DND-41 (cell line): ENCODE data around the gene PUM2.

Source experiments
- ATAC-seq: fragments of 200-7000 bp; cut with Tn5 transposase; 3 replicates; pipeline ENCODE4 v1.9.1; 2021; ENCODE audit warnings: low read depth; ENCODE audit not compliant: insufficient read depth
- DNase-seq: peaks from one replicate; pipeline ENCODE4 v3.0.0-alpha.2; 2020
- H2AFZ ChIP-seq: 2 replicates; pipeline ENCODE4 v1.6.0; 2012; ENCODE audit warnings: low read depth, low read length
- H3K27ac ChIP-seq: 2 replicates; pipeline ENCODE4 v1.5.1; 2012; ENCODE audit warnings: low read length, inconsistent platforms
- H3K27me3 ChIP-seq: fragments of 200-600 bp; sonication (generic); 2 replicates; pipeline ENCODE4 v1.6.0; 2012; ENCODE audit warnings: low read length, mild to moderate bottlenecking, inconsistent platforms; ENCODE audit not compliant: insufficient read depth, poor library complexity
- H3K36me3 ChIP-seq: 2 replicates; pipeline ENCODE4 v1.5.1; 2012; ENCODE audit warnings: low read length, inconsistent platforms; ENCODE audit not compliant: insufficient read depth
- H3K4me1 ChIP-seq: 2 replicates; pipeline ENCODE4 v1.5.1; 2012; ENCODE audit warnings: mild to moderate bottlenecking, low read length; ENCODE audit not compliant: insufficient read depth
- H3K4me2 ChIP-seq: 2 replicates; pipeline ENCODE4 v1.6.0; 2012; ENCODE audit warnings: mild to moderate bottlenecking, moderate library complexity, low read length, inconsistent platforms; ENCODE audit not compliant: insufficient read depth
- H3K4me3 ChIP-seq, 2 experiments: fragments of 200-600 bp in 1 of 2; shearing (Covaris generic) in 1 of 2; 2 replicates each; pipeline ENCODE4 v1.5.1; 2012 to 2016; ENCODE audit warnings: inconsistent platforms in 2 of 2, low read length in 2 of 2, mild to moderate bottlenecking in 2 of 2, low read depth in 1 of 2, moderate library complexity in 1 of 2
- H3K79me2 ChIP-seq: 2 replicates; pipeline ENCODE4 v1.6.0; 2012; ENCODE audit warnings: low read length, inconsistent platforms; ENCODE audit not compliant: insufficient read depth
- H3K9ac ChIP-seq: 2 replicates; pipeline ENCODE4 v1.6.0; 2012; ENCODE audit warnings: low read depth, mild to moderate bottlenecking, inconsistent platforms, low read length, moderate library complexity
- H3K9me3 ChIP-seq: 2 replicates; pipeline ENCODE4 v1.5.1; 2012; ENCODE audit warnings: low read length, moderate library complexity, mild to moderate bottlenecking, inconsistent platforms; ENCODE audit not compliant: insufficient read depth, severe bottlenecking
- H4K20me1 ChIP-seq: 2 replicates; pipeline ENCODE4 v1.6.0; 2012; ENCODE audit warnings: low read length; ENCODE audit not compliant: insufficient read depth
- EZH2 ChIP-seq: IDR thresholded peaks from 3 replicates; pipeline ENCODE4 v1.6.1; 2012; ENCODE audit warnings: borderline replicate concordance, low read depth, mild to moderate bottlenecking, moderate library complexity, low read length, inconsistent platforms; ENCODE audit not compliant: severe bottlenecking
- TF ChIP-seq, protein P1 (sequence below): IDR thresholded peaks from 2 replicates; pipeline ENCODE4 v1.5.1; 2012; ENCODE audit warnings: borderline replicate concordance, low read length, moderate library complexity, mild to moderate bottlenecking; ENCODE audit not compliant: poor library complexity, severe bottlenecking; ENCODE audit errors: extremely low read depth

The PUM2 gene

DNA sequence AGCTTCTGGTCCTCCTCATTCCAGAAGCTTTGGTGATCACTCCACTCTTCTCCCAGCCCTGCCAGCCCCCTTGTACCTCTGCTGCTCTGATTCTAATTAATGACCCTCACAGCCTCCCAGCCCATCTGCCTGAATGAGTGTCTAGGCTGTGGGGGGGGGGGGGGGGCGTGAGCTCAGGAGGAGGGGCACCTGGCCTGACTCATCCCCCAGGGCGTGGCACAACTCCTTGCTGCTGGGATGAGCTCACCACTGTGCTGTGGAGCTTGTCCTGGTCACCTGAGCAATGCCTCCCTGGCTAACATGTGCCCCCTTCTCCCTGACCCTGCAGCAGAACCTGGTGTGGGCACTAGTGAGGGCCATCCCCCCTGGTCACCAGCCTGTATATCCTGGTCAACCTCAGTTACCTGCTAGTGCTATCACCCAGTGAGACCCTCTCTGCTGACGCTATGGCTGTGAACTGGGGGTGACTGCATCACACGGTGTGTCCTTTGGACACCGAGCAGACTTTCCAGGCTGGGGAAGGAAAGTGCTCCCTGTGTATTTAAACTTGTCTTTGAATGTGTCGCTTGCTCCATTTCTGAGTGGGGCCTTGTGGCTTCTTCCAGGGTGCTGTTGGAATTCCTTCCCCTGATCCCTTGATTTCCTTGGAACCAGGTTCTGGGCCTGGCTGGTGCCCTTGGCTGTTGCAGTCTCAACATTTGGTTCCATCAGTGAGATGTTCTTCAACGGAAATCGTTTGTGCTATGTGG is 41.5 kb upstream of the PUM2 start:
- no peak overlapping the region for H3K4me2 ChIP-seq
- DNase-seq, result no peak
- H3K27me3 ChIP-seq, result no peaks in the 10 kb centered on the region
- H3K27ac ChIP-seq, result no peak overlapping the region
- H3K4me3 ChIP-seq, result no peak overlapping the region
- no peak overlapping the region for H2AFZ ChIP-seq
- ATAC-seq, result no peak; the same call in 2 of the 3 replicates
- H3K4me1 ChIP-seq, result no peaks in the 10 kb centered on the region
- H3K9ac ChIP-seq, result no peak overlapping the region
- H3K36me3 ChIP-seq, result no peaks in the 10 kb centered on the region
- H3K9me3 ChIP-seq, result no peaks in the 10 kb centered on the region
- TF ChIP-seq, protein P1, sequence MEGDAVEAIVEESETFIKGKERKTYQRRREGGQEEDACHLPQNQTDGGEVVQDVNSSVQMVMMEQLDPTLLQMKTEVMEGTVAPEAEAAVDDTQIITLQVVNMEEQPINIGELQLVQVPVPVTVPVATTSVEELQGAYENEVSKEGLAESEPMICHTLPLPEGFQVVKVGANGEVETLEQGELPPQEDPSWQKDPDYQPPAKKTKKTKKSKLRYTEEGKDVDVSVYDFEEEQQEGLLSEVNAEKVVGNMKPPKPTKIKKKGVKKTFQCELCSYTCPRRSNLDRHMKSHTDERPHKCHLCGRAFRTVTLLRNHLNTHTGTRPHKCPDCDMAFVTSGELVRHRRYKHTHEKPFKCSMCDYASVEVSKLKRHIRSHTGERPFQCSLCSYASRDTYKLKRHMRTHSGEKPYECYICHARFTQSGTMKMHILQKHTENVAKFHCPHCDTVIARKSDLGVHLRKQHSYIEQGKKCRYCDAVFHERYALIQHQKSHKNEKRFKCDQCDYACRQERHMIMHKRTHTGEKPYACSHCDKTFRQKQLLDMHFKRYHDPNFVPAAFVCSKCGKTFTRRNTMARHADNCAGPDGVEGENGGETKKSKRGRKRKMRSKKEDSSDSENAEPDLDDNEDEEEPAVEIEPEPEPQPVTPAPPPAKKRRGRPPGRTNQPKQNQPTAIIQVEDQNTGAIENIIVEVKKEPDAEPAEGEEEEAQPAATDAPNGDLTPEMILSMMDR, result no peak
- TF ChIP-seq EZH2, result no peak
- no peaks in the 10 kb centered on the region for H3K79me2 ChIP-seq
- H4K20me1 ChIP-seq, result no peaks in the 10 kb centered on the region

DNA sequence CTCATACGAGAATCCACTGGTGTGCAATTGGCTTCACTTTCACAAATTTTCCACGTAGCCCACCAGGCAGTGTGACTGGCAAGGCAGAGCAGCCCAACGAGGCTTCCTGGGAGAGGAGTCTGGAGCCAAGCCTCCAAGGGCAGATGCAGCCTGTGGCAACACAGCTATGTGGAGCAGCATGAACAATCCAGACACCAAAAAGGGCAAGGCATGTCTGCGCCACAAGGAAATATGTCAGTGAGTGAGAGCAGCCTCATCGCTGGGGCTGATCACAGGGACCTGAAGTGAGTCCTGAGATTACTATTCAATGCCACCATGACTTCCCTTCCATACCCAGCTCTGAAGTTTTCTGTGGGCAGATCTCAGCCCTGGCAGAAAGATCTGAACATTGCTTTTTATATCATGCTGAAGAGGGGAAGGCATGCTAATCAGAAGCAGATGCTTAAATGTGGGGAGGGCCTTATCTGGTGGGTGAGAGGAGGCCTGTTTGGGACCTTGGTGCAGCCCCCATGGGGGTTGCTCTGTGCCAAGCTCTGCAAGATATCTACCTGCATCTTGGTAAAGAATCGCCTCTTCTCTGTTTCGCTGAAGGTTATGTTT is 40.0 kb upstream of the PUM2 start:
- no peak overlapping the region for H3K4me2 ChIP-seq
- TF ChIP-seq, protein P1, result no peak
- H3K79me2 ChIP-seq, result no peaks in the 10 kb centered on the region
- no peak overlapping the region for H3K4me3 ChIP-seq
- H3K27ac ChIP-seq, result no peak overlapping the region
- DNase-seq (no peak), ATAC-seq (no peak)
- H3K9ac ChIP-seq, result no peak overlapping the region
- no peaks in the 10 kb centered on the region for H4K20me1 ChIP-seq
- no peaks in the 10 kb centered on the region for H3K27me3 ChIP-seq
- no peaks in the 10 kb centered on the region for H3K4me1 ChIP-seq
- no peaks in the 10 kb centered on the region for H3K36me3 ChIP-seq
- H3K9me3 ChIP-seq, result no peaks in the 10 kb centered on the region
- H2AFZ ChIP-seq, result no peak overlapping the region

DNA sequence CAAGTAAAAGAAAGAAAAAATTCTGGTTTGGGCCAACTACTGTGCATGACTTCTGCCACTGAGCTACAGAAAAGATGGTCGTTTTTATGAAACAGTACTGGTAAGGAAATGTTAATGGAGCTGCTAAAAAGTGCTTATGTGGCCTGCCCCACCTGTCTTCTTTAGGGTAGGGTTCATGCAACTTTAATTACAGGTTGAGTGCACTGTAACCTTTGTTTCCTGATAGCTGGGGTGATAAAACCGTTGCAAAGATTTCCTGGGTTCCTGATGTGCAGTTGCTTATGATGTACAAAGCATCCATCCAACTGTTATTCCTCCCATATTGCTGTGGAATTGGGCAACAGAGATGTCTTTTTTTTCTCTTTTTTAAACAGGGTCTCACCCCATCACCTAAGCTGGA is 34.3 kb upstream of the PUM2 start:
- no peaks in the 10 kb centered on the region for H3K9me3 ChIP-seq
- no peak for ATAC-seq
- H3K9ac ChIP-seq, result no peak overlapping the region
- H3K4me2 ChIP-seq, result no peak overlapping the region
- H3K27ac ChIP-seq, result no peak overlapping the region
- no peaks in the 10 kb centered on the region for H4K20me1 ChIP-seq
- H3K79me2 ChIP-seq, result no peaks in the 10 kb centered on the region
- H3K4me1 ChIP-seq, result no peaks in the 10 kb centered on the region
- TF ChIP-seq EZH2, result no peak
- TF ChIP-seq, protein P1, result no peak
- no peaks in the 10 kb centered on the region for H3K27me3 ChIP-seq
- no peak overlapping the region for H2AFZ ChIP-seq
- H3K36me3 ChIP-seq, result no peaks in the 10 kb centered on the region
- no peak for DNase-seq
- no peak overlapping the region for H3K4me3 ChIP-seq
